Stimulated activated CD8-positive, alpha-beta memory T cell treated with anti-CD3 and anti-CD28 coated beads, Interleukin-12 subunit alpha, Interleukin-12 subunit beta, amount 100 ng/mL, for 1 hour (primary cell): ENCODE measurements around the gene MIOS.
"Not testable (repeated sequence)": the region's sequence is repeated elsewhere in the genome, so short reads cannot be mapped to it uniquely, and the experiment has no call there.

Experiments
- DNase-seq: peaks from one replicate; pipeline ENCODE4 v3.0.0-alpha.2; 2020; ENCODE audit warnings: low read depth

MIOS gene

DNA sequence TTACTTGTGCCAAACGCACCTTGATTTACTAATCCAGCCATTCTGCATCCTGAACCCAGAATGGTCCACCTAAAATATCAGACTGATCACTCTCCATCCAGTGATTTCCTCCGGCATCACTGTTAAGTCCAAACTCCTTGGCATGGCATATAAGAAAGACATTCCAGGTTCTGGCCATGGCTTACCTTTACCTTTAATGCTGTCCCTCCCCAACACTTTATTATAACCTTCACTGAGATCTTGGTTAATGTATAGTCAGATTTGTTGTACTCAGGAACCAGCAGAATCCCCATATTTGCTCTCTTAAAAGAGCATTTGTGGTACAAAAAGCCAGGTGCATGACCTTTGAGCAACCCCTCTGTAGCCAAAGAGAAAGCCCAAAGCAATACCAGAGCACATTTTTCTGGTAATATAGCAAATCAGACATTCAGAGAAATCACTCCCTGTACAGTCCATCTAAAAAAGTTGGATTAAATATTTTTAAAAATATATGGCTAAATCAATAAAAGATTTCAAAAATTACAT lies 84.1 kb downstream of the MIOS start:
- no peak for DNase-seq

DNA sequence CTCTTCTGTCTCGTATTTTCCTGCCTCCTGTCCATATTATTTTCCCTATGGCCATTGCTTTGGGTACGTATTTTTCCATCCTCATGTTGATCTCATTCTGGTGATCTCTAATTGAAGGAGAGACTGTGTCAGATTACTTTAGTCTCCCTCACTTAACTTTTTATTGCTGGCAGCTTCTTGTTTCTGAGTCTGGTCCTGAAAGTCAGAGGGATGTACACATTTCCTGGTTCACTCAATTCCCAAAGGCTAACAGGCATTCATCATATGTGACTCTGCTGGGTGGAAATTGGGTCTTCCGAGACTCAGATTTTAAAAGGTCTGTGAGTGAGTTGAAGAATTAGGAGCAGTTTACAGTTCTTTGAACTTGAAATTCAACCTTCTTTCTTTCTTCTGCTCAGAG lies 84.8 kb downstream of the MIOS start:
- no peak for DNase-seq

DNA sequence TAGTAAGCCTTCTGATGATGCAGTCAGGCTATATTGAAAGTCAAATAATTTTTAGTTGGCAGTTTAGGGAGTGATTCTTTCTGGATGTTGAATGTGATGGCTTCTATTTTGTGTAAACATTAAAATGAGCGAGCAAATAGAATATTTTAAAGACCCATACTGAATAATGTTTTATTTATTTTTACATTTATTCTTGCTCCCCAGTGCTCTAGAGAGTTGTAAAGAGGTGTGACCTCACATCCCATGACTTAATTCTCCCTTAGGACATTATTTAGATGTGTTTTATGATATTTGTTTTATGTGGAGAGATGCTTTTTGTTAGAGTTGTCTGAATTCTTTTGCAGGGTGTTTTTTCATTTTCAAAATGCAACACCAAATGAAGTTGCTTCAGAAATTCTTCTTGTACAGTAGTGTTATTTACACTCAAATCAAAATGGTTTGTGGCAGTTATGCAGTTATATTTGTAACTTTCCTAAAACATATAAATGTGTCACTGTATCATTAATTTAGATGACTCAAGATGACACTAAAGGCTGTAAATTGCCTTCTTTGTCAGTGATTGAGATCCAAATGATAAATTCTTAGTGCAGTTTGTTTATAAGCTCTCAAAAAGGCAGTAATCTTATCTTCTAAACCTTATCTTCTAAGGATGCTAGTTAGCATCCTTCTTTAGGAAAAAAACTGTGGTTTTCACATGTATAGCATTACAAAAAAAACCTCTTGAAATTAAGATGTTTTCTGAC lies 86.3 kb downstream of the MIOS start:
- DNase-seq, result no peak

DNA sequence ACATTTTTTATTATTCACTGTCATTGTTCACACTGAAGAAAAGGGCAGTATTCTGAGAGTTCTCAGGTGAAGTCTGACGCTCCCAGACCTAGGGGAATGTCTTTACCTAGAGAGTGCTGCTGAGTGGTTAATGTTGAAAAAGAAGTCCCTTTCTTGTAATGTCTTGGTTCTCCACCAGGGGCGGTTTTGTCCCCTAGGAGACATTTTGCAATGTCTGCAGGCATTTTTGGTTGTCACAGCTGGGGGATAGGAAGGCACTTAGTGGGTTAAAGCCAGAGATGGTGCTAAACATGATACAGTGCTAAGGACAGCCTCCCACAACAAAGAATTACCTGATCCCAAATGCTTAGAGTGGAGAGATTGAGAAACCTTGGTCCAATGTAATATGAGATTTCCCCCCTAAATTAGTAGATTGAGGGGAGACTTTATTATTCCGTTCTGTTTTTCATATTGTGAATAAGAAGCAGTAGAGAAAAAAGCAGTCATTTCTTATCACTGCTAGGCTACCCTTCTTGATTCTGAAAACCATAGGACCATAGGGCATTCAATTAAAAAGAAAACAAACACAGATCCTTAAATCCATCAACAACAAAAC lies 87.0 kb downstream of the MIOS start:
- no peak for DNase-seq

DNA sequence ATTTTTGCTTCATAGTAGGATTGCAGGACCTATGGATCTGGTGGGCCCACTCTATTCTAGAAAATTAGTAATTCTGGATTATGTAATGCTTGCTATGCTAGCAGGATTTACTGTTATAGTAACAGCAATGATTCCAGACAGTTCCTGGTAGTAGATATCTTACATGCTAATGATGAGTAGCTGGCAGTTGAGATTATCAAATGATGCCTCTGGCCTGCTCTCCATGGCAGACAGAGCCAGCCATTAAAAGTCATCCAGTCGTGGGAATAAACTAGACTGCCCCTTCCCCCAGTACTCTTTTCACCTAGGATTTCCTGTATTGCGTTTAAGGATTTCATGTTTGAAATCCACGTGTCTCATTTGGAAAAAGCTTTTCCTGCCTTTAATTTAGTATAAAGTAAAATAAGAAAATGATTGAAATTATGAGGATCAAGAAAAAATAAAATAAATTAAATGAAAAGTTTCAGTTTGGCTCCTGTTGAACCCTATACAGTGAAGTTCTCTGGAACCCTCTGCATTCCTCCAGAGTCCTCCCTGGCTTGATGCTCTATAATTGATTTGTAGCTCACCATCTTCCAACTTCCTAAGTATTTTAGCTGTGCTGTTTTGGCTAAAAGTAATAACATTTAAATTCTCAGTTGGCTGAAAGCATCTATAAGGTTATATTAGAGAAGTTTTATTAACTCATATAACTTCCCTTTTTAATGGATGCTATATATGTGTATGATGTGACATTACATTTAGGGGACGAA lies 88.5 kb downstream of the MIOS start:
- DNase-seq, result no peak

DNA sequence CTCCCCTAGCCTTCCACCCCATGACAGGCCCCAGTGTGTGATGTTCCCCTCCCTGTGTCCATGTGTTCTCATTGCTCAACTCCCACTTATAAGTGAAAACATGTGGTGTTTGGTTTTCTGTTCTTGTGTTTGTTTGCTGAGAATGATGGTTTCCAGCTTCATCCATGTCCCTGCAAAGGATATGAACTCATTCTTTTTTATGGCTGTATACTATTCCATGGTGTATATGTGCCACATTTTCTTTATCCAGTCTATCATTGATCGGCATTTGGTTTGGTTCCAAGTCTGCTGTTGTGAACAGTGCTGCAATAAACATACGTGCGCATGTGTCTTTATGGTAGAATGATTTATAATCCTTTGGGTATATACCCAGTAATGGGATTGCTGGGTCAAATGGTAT lies 89.8 kb downstream of the MIOS start:
- not testable (repeated sequence) for DNase-seq
